Skeletal muscle tissue (tissue), 4 donors: Measurements from ENCODE around the gene SLC17A3. TPM values are rescaled to one million over a fixed set of nuclear protein-coding genes. Genes with fewer than 3 reads are reported as not detected.

ENCODE experiments used
- H3K27ac ChIP-seq: one replicate; pipeline ENCODE4 v1.7.0; 2013; ENCODE audit warnings: mild to moderate bottlenecking, low read depth, low read length, inconsistent platforms
- H3K27me3 ChIP-seq, 3 donors: one replicate each; pipeline ENCODE4 v1.7.0; 2013; ENCODE audit warnings: low read length in 3 of 3; ENCODE audit not compliant: control insufficient read depth in 3 of 3, insufficient read depth in 3 of 3
- H3K36me3 ChIP-seq, 3 donors: one replicate each; pipeline ENCODE4 v1.7.0; 2013; ENCODE audit warnings: low read length in 3 of 3; ENCODE audit not compliant: control insufficient read depth in 3 of 3, insufficient read depth in 3 of 3
- H3K4me1 ChIP-seq, 3 donors: one replicate each; pipeline ENCODE4 v1.7.0; 2013; ENCODE audit warnings: low read length in 3 of 3, mild to moderate bottlenecking in 3 of 3; ENCODE audit not compliant: control insufficient read depth in 3 of 3, insufficient read depth in 3 of 3
- H3K4me3 ChIP-seq, 3 donors: one replicate each; pipeline ENCODE4 v1.7.0; 2013; ENCODE audit warnings: low read length in 3 of 3
- H3K9ac ChIP-seq, 3 donors: one replicate each; pipeline ENCODE4 v1.7.0; 2013; ENCODE audit warnings: low read length in 3 of 3, mild to moderate bottlenecking in 3 of 3, moderate library complexity in 2 of 3, low read depth in 1 of 3
- H3K9me3 ChIP-seq, 3 donors: one replicate each; pipeline ENCODE4 v1.7.0; 2013; ENCODE audit warnings: low read length in 3 of 3; ENCODE audit not compliant: control insufficient read depth in 3 of 3
- total RNA-seq: library from RNA; depleted of rRNA; stranded (reverse); fragments of >200 nt; gene quantifications from one replicate; pipeline ENCODE4 v1.2.3, GENCODE V29; 2014
- donor health status: Osteomylitis.

SLC17A3 gene
- total RNA-seq, 1 donor from 2014 or later = not detected

DNA sequence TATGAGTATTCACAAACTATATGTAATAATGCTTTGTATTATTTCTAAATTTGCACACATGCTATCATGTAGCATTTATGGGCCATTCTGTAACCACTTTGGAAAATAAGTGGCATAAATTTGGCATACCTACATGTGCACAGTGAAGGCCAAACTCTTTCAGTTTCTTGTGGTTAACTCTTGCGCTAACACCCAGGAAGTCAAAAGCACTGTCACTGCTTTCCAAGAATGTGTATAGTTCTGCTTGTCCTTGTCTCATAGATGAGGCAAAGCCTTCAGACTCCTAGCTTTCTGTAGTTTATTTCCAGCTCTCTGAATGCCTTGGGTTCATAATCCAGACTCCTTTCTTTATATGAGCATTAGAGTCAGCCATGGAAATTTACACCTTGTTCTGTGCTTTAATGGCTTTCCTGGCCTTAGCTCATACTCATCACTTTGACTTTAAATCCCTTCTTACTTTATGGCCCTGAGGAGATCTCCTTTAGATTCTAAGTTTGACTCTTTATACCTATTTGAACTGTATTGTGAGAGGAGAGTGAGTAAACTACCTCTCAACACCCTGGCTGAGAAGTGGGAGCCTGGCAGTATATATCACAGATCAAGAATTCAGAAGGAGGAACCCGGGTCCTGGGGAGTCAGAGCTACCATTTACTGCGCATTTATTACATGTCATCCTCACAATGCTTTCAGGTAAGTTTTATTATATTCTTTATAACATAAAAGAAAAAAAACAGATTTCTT is 949 bp upstream of the SLC17A3 start:
- Histone ChIP-seq H3K27ac (no peak overlapping the region), H3K4me3 (no peak overlapping the region), H3K27me3 (no peaks in the 10 kb centered on the region), H3K36me3 (no peaks in the 10 kb centered on the region), H3K9me3 (no peaks in the 10 kb centered on the region), H3K9ac (no peak overlapping the region), H3K4me1 (no peaks in the 10 kb centered on the region)

DNA sequence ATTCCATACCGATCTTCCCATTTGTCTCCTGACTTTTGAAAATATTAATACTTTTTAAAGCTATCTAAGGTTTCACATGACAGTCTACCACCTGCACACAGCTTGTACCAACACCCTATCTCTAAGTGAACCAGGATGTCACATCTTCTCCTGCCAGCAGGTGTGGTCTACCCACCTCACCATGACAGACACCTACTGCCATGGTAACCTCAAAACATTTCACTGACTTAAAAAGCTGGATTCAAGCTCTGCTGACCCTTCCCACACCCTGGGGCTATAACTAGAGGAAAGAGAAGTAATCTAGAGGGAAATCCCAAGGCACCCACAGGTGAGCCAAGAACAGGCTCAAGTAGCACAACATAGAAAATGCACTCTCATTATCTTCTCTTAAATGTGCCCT is 1.2 kb downstream of the SLC17A3 start:
- no peaks in the 10 kb centered on the region for H3K4me1 ChIP-seq
- no peaks in the 10 kb centered on the region for H3K27me3 ChIP-seq
- no peak overlapping the region for H3K27ac ChIP-seq
- H3K9me3 ChIP-seq = no peaks in the 10 kb centered on the region
- no peak overlapping the region for H3K4me3 ChIP-seq
- no peaks in the 10 kb centered on the region for H3K36me3 ChIP-seq
- no peak overlapping the region for H3K9ac ChIP-seq

DNA sequence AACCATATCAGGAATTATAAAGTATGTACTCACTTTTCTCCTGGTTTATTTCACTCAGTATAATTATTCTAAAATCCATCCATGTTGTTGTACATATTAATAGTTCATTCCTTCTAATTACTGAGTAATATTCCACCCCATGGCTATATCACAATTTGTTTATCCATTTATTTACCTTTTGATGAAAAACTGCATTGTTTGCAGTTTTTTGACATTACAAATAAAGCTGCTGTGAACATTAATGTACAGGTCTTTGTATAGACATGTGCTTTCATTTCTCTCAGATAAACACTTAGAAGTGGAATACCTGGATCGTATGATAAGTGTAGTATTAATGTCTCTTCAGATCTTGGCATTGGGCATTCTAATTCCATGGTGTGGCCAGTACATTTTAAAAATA is 4.2 kb downstream of the SLC17A3 start:
- Histone ChIP-seq H3K4me1 (no peaks in the 10 kb centered on the region), H3K9me3 (no peaks in the 10 kb centered on the region), H3K27ac (no peak overlapping the region), H3K36me3 (no peaks in the 10 kb centered on the region), H3K9ac (no peak overlapping the region), H3K4me3 (no peak overlapping the region), H3K27me3 (no peaks in the 10 kb centered on the region)

DNA sequence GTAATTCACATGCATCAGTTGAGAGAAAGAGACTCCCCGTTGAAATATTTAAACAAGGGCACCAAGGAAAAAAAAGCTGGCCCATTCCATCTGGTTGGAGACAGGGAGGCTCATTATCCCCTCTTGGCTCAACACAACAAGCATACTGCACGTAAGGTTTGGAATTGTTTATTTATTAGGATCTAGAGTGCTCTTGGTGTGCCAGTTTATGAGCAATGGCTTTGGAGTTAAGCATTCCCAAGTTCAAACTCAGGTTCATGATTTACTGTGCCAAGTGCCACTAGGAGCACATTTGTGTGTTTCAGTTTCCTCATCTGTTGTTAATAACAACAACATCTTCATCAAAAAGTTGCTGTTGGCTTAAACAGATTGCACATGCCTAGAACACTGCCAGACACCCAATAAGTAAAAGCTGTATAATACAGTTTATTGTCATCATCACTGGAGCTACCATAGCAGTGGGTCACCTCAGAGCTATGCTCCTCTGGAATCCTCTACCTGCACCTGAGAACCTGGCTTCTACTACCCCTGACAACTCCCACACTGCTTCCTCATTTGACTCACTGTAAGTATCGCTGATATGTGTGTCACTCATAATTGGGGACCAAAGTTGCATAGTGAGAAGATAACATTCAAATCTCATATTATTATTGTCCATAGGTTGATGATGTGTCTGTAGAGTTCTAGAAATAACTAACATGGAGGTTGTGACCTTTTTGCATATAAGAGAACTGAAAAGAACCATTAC is 5.4 kb downstream of the SLC17A3 start:
- H3K36me3 ChIP-seq = no peaks in the 10 kb centered on the region
- H3K4me1 ChIP-seq = no peaks in the 10 kb centered on the region
- H3K9me3 ChIP-seq = no peaks in the 10 kb centered on the region
- H3K27me3 ChIP-seq = no peaks in the 10 kb centered on the region
- H3K9ac ChIP-seq = no peak overlapping the region
- H3K27ac ChIP-seq = no peak overlapping the region
- H3K4me3 ChIP-seq = no peak overlapping the region

DNA sequence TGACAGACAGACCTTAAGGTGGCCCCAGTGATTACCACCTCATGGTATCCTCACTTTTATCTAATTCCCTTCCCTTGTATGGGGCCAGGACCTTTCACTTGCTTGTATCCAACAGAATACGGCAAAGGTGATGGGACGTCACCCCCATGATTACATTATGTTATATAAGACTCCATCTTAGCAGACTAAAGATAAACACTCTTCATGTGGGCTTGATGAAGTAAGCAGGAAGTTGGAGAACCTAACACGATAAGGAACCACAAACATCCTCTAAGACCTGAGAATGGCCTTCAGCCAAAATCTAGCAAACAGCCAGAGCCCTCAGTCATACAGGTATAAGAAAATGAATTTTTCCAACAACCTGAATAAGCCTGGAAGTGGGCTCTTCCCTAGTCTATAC is 8.0 kb downstream of the SLC17A3 start:
- H3K27ac ChIP-seq = no peak overlapping the region
- no peaks in the 10 kb centered on the region for H3K27me3 ChIP-seq
- no peaks in the 10 kb centered on the region for H3K9me3 ChIP-seq
- no peak overlapping the region for H3K4me3 ChIP-seq
- H3K9ac ChIP-seq = no peak overlapping the region
- no peaks in the 10 kb centered on the region for H3K36me3 ChIP-seq
- H3K4me1 ChIP-seq = no peaks in the 10 kb centered on the region

DNA sequence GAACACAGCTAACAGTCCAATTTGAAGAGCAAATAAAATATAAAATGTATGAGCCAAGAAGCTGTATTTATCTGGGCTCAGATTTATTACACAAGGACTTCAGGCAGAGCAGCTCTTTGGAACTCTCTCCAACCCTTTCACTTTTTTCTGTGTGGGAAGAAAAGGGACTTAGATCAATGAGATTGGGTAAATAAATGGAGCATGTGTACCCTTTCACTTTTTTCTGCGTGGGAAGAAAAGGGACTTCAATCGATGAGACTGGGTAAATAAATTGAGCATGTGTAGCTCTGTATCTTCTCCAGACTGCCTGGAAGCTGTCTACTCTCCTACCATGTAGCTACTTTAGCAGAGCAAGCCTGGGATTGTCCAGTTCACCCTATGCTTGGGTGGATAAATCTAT is 10.7 kb downstream of the SLC17A3 start:
- Histone ChIP-seq H3K4me3 (no peak overlapping the region), H3K9ac (no peak overlapping the region), H3K4me1 (no peaks in the 10 kb centered on the region), H3K27ac (no peak overlapping the region), H3K36me3 (no peaks in the 10 kb centered on the region), H3K9me3 (no peaks in the 10 kb centered on the region), H3K27me3 (no peaks in the 10 kb centered on the region)

DNA sequence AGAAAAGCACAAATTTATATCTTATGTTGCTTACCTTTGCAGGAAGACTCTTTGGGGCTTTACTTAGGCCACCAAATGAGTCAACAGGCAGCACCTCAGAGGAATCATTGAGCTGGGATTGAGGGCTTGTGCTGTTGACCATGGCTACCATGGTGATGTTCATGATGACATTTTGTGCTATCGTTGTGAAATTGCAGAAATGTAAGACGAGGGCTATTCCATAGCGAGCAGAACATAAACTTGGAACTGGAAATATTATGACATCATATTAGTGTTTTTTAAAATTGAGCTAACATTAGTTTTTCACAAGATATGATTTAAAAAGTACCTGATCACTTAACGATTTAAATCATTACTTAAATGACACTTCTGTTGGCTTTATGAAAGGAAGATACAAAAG is 11.8 kb downstream of the SLC17A3 start:
- H3K36me3 ChIP-seq = no peaks in the 10 kb centered on the region
- H3K4me1 ChIP-seq = no peaks in the 10 kb centered on the region
- H3K4me3 ChIP-seq = no peak overlapping the region
- peaks cover 0 to 3% (median 0%) of the 10 kb centered on the region in 3 donors for H3K27me3 ChIP-seq
- no peak overlapping the region for H3K9ac ChIP-seq
- no peak overlapping the region for H3K27ac ChIP-seq
- no peaks in the 10 kb centered on the region for H3K9me3 ChIP-seq

DNA sequence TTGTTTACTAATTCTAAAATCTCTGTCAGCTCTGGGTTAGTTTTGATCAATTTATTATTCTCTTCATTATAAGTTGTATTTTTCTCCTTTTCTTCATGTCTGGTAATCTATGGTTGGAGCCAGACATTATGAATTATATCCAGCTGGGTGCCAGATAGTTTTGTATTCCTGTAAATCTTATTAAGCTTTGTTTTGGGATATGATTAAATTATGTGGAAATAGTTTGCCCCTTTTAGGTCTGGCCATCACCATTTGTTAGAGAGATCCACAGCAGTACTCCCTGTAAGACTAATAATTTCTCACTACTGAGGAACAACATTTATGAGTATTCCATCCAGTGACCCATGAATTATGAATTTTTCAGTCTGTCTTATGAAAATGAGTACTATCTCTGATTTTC is 21.3 kb downstream of the SLC17A3 start:
- Histone ChIP-seq H3K27ac (no peak overlapping the region), H3K27me3 (no peaks in the 10 kb centered on the region), H3K9ac (no peak overlapping the region), H3K9me3 (no peaks in the 10 kb centered on the region), H3K36me3 (no peaks in the 10 kb centered on the region), H3K4me1 (no peaks in the 10 kb centered on the region), H3K4me3 (no peak overlapping the region)

DNA sequence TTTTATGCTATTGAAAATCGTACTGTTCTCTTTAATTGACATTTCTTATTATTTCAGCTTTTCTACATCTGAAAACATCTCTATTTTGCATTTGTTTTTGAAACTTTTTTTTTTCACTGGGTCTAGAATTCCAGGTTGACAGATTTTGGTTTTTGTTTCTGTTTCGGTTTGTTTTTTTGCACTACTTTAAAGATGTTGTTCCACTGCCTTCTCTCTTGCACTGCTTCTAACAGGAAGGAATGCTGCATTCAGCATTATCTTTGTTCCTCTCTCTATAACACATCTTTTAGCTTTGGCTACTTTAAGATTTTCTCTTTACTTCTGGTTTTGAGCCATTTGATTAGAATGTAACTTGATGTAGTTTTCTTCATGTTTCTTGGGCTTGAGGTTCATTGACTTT is 22.1 kb downstream of the SLC17A3 start:
- H3K27me3 ChIP-seq = no peaks in the 10 kb centered on the region
- no peaks in the 10 kb centered on the region for H3K36me3 ChIP-seq
- H3K27ac ChIP-seq = no peak overlapping the region
- H3K9ac ChIP-seq = no peak overlapping the region
- no peaks in the 10 kb centered on the region for H3K4me1 ChIP-seq
- no peak overlapping the region for H3K4me3 ChIP-seq
- H3K9me3 ChIP-seq = no peaks in the 10 kb centered on the region

DNA sequence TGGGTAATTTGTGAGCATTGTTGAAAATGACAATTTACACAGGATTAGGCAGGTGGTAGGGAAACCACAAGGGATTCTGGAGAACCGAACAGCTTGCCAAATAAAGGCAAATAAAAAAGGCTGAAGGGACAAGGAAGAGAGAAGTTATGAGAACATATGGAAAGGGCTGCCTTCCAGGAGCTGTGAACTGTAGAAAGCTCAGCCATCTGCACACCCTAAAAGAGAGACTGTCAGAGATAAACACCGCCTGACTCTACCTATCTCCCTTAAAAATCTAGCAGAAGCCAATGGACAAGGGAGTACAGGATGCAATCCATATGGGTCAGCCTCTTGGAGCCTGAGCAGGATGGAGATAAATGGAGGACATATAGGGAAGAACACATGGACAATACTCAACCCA is 29.5 kb downstream of the SLC17A3 start:
- Histone ChIP-seq H3K36me3 (no peaks in the 10 kb centered on the region), H3K4me1 (no peaks in the 10 kb centered on the region), H3K9me3 (no peaks in the 10 kb centered on the region), H3K9ac (no peak overlapping the region), H3K27ac (no peak overlapping the region), H3K27me3 (no peaks in the 10 kb centered on the region), H3K4me3 (no peak overlapping the region)
